ENCODE data around the gene CARMIL1.

DNA sequence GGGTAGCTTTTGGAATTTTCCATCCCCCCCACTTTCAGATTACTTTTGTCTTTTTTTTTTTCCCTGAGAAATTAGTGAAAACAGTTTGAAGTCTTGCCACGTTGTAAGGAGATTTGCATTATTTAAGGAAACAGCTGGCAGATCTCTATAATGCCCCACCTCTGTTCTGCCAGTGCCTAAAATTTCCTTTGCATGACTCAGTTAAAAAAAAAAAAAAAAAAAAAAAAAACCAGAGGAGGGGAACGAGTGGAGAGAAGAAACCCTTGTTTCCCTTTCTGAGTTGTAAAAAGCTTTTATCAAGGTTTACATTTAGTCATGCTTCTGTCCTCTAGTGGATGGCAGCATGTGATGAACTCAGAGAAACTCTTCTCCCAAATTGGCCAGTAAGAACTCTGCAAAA lies 33.5 kb downstream of the CARMIL1 start:
- TF ChIP-seq POLR2A (IDR thresholded peaks at IDR 0.05; ENCODE audit: low read length): no peak
- TF ChIP-seq GATA1 (IDR thresholded peaks at IDR 0.05; ENCODE audit: low read depth, low read length): no peak
